ENCODE data around the gene ACOXL. TPM values are rescaled to one million over a fixed set of nuclear protein-coding genes. Genes with fewer than 3 reads are reported as not detected.

The ACOXL gene
- total RNA-seq, 1 donor from 2014 or later: not detected

DNA sequence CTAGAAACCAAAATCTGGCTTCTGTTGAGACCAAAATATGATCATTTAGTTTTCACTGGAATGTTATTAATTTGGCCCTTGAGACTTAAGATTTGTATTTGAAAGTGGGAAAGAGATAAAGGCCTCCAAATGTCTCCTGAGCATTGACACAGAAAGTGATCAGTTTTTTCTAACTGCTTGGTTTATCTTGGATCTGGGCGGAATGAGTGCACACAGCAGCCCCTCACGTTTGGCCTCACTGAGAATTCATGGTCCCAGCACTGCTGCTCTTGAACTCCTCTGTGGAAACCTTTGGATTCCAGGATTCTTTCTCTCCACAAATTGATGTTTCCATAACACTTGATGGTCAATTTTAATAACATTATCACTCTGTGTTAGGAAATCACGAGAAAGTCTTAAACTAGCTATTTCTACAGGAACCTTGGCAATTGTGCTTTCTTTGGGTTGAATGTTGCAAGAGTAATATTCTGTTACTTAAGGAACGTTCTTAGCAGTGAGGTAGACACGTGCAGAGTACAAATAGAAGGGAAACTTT lies 208.1 kb downstream of the ACOXL start:
- no peaks in the 10 kb centered on the region for H3K4me1 Mint-ChIP-seq
- DNase-seq (ENCODE audit: low read depth, low spot score): no peak
- no peaks in the 10 kb centered on the region for H3K27me3 Mint-ChIP-seq (ENCODE audit: low read depth)
- H3K4me3 Mint-ChIP-seq: no peak overlapping the region
- H3K36me3 Mint-ChIP-seq (ENCODE audit: low read depth): no peaks in the 10 kb centered on the region
- no peak overlapping the region for H3K27ac Mint-ChIP-seq (ENCODE audit: unreplicated experiment)
- TF ChIP-seq, protein P1, sequence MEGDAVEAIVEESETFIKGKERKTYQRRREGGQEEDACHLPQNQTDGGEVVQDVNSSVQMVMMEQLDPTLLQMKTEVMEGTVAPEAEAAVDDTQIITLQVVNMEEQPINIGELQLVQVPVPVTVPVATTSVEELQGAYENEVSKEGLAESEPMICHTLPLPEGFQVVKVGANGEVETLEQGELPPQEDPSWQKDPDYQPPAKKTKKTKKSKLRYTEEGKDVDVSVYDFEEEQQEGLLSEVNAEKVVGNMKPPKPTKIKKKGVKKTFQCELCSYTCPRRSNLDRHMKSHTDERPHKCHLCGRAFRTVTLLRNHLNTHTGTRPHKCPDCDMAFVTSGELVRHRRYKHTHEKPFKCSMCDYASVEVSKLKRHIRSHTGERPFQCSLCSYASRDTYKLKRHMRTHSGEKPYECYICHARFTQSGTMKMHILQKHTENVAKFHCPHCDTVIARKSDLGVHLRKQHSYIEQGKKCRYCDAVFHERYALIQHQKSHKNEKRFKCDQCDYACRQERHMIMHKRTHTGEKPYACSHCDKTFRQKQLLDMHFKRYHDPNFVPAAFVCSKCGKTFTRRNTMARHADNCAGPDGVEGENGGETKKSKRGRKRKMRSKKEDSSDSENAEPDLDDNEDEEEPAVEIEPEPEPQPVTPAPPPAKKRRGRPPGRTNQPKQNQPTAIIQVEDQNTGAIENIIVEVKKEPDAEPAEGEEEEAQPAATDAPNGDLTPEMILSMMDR (conservative IDR thresholded peaks at IDR 0.05): no peak
- no peaks in the 10 kb centered on the region for H3K9me3 Mint-ChIP-seq

DNA sequence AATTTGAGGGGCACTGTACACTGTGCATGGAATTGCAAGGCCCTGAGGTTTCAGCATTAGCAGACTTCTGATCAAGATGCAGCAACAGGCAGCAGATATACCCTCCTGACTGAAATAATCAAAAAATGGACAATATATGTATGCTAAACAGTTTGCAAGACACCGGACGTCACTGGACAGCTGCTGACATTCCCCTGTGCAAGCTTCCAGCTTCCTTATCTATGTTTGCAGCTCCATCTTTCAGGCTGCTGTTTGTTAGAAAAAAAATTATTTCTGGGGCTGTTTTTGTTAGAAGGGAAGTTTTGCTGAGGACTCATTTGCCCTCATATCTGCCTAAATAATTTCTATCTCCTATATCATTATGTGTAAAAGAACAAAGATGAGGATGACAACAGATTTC lies 208.9 kb downstream of the ACOXL start:
- no peak overlapping the region for H3K4me3 Mint-ChIP-seq
- no peak for DNase-seq (ENCODE audit: low read depth, low spot score)
- H3K27ac Mint-ChIP-seq (ENCODE audit: unreplicated experiment): no peak overlapping the region
- H3K36me3 Mint-ChIP-seq (ENCODE audit: low read depth): no peaks in the 10 kb centered on the region
- H3K4me1 Mint-ChIP-seq: no peaks in the 10 kb centered on the region
- H3K27me3 Mint-ChIP-seq (ENCODE audit: low read depth): no peaks in the 10 kb centered on the region
- TF ChIP-seq, protein P1 (conservative IDR thresholded peaks at IDR 0.05): no peak
- H3K9me3 Mint-ChIP-seq: no peaks in the 10 kb centered on the region

DNA sequence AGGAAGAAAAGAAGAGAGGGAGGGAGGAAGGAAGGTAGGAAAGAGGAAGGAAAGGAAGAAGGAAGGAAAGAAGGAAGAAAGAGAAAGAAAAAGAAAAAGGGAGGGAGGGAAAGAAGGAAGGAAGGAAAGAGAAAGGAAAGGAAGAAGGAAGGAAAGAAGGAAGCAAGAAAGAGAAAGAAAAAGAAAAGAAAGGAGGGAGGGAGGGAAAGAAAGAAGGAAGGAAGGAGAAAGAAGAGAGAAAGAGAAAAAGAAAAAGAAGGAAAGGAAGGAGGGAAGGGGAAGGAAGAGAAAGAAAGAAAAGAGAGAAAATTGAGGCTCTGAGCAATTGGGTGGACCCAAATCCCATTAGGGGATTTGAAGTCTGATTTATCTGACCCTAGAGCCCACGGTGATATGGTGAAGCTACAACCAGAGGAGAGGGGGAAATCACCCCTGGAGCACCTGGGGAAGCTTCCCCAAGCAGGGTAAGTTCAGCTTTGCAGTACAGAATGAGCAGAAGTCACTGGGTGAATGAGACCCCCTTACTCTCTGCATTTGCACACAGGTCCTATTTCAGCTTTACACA lies 210.8 kb downstream of the ACOXL start:
- Mint-ChIP-seq H3K4me1 (no peaks in the 10 kb centered on the region), H3K27ac (ENCODE audit: unreplicated experiment) (no peak overlapping the region), H3K27me3 (ENCODE audit: low read depth) (no peaks in the 10 kb centered on the region), H3K4me3 (no peak overlapping the region), H3K9me3 (no peaks in the 10 kb centered on the region), H3K36me3 (ENCODE audit: low read depth) (no peaks in the 10 kb centered on the region)
- no peak for DNase-seq (ENCODE audit: low read depth, low spot score)
- TF ChIP-seq, protein P1 (conservative IDR thresholded peaks at IDR 0.05): no peak

DNA sequence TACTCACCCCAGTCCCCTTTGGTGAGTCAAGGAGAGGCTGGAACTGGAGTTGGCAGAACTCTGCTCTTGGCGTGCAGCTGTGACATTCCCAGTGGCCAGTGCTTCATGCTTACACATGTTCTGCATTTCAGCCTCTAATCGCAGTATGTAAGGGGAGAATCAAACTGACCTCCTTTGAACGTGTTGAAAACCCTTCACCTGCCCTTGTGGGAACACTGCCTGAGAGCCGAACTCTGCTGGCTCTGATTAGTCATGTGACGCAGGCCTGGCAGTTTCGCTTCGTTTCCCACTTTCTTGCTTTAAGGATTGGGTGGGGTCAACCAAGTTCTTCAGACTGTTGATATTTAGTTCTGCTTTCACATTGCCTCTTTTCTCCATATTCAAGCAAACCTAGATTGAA lies 214.5 kb downstream of the ACOXL start:
- no peaks in the 10 kb centered on the region for H3K9me3 Mint-ChIP-seq
- no peaks in the 10 kb centered on the region for H3K27me3 Mint-ChIP-seq (ENCODE audit: low read depth)
- DNase-seq (ENCODE audit: low read depth, low spot score): no peak
- TF ChIP-seq, protein P1 (conservative IDR thresholded peaks at IDR 0.05): no peak
- no peaks in the 10 kb centered on the region for H3K36me3 Mint-ChIP-seq (ENCODE audit: low read depth)
- H3K4me1 Mint-ChIP-seq: no peaks in the 10 kb centered on the region
- no peak overlapping the region for H3K27ac Mint-ChIP-seq (ENCODE audit: unreplicated experiment)
- H3K4me3 Mint-ChIP-seq: no peak overlapping the region

DNA sequence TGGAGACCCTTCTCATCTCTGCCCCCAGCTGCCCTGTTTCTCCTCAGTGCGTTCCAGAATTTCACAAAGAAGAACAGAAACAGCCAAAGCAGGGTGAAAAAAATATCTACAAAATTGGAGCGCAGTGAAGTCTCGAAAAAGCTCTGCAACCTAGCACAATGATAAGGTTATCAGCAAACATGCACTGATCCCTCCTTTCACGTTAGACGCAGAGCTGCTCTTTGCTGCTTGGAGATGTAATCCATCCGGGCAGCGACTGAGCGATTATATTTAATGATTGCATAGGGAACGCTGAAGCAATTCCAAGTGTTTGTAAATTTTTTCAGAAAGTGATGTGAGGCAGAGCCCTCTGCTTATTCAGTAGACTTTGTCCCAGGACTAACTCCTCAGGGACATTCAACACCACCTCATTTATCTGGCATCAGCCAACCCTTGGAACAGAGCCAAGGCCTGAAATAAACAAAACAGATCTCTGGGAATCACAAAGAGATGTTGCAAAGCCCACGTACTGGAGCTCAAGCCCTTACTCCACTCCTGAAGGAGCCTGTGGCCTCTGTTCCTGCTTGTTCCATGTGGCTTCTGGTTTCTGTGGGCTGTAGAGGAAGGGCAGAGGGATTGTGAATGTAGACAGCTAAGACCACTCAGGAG lies 215.8 kb downstream of the ACOXL start:
- no peaks in the 10 kb centered on the region for H3K27me3 Mint-ChIP-seq (ENCODE audit: low read depth)

More for the DNA sequence above, 215.8 kb downstream of the ACOXL start:
- no peaks in the 10 kb centered on the region for H3K9me3 Mint-ChIP-seq
- H3K4me1 Mint-ChIP-seq: no peaks in the 10 kb centered on the region
- no peak overlapping the region for H3K27ac Mint-ChIP-seq (ENCODE audit: unreplicated experiment)
- no peaks in the 10 kb centered on the region for H3K36me3 Mint-ChIP-seq (ENCODE audit: low read depth)
- H3K4me3 Mint-ChIP-seq: no peak overlapping the region
- TF ChIP-seq, protein P1 (conservative IDR thresholded peaks at IDR 0.05): no peak
- no peak for DNase-seq (ENCODE audit: low read depth, low spot score)

All from neural crest cell (in vitro differentiated cells).